Iris pigment epithelial cell (primary cell): ENCODE measurements around the gene JCHAIN.
"Not testable (repeated sequence)": the region's sequence is repeated elsewhere in the genome, so short reads cannot be mapped to it uniquely, and the experiment has no call there.

ENCODE experiments used
- DNase-seq: peaks from one replicate; pipeline ENCODE4 v3.0.0-alpha.2; 2011; ENCODE audit warnings: low read depth

JCHAIN gene

GRCh38 chr4:70687821-70688794, 21.8 kb upstream of the JCHAIN start, which contains the start of gene UTP3:
UTP3 (plus strand) TSS chr4:70688532; CDS start chr4:70688678, 146 bp downstream.
- peak; percentile 99 for DNase-seq

GRCh38 chr4:70687392-70687791, 21.1 kb upstream of the JCHAIN start:
- DNase-seq = no peak

- DNase-seq = not testable (repeated sequence)
Measured at GRCh38 chr4:70682142-70682541, 15.8 kb upstream of the JCHAIN start.

GRCh38 chr4:70681704-70682103, 15.4 kb upstream of the JCHAIN start:
- DNase-seq = no peak

GRCh38 chr4:70680934-70681333, 14.6 kb upstream of the JCHAIN start:
- no peak for DNase-seq

- no peak for DNase-seq
Measured at GRCh38 chr4:70678383-70678999, 12.2 kb upstream of the JCHAIN start.

- no peak for DNase-seq
Measured at GRCh38 chr4:70676554-70677090, 10.3 kb upstream of the JCHAIN start.

- DNase-seq = no peak
Measured at GRCh38 chr4:70674731-70675130, 8.4 kb upstream of the JCHAIN start.

GRCh38 chr4:70674191-70674590, 7.9 kb upstream of the JCHAIN start:
- DNase-seq = no peak

GRCh38 chr4:70671091-70671490, 4.8 kb upstream of the JCHAIN start:
- DNase-seq = no peak

- peak; percentile 62 for DNase-seq
Measured at GRCh38 chr4:70670332-70671014, 4.2 kb upstream of the JCHAIN start.

GRCh38 chr4:70667740-70668535, 1.6 kb upstream of the JCHAIN start:
- DNase-seq = peak; percentile 38

GRCh38 chr4:70661309-70661922, 4.9 kb downstream of the JCHAIN start:
- not testable (repeated sequence) for DNase-seq

- DNase-seq = no peak
Measured at GRCh38 chr4:70660106-70660505, 6.2 kb downstream of the JCHAIN start.

- no peak for DNase-seq
Measured at GRCh38 chr4:70658418-70658817, 7.9 kb downstream of the JCHAIN start.

- DNase-seq = no peak
Measured at GRCh38 chr4:70657326-70657725, 9.0 kb downstream of the JCHAIN start.

- peak; percentile 43 for DNase-seq
Measured at GRCh38 chr4:70654605-70655011, 11.7 kb downstream of the JCHAIN start.

GRCh38 chr4:70651864-70652506, 14.3 kb downstream of the JCHAIN start:
- peak; percentile 29 for DNase-seq

GRCh38 chr4:70650741-70651140, 15.6 kb downstream of the JCHAIN start:
- not testable (repeated sequence) for DNase-seq

- no peak for DNase-seq
Measured at GRCh38 chr4:70640192-70640591, 26.1 kb downstream of the JCHAIN start.
